ENCODE results near the gene RNU6-9. TPM values are rescaled to one million over a fixed set of nuclear protein-coding genes. Genes with fewer than 3 reads are reported as not detected.

RNU6-9 gene
- total and polyA plus RNA-seq, 2 of the 13 experiments (the other 11 are each of a cell fraction or from before 2014, with no cell fraction given): under 0.01 TPM; not detected in 1

GRCh38 chr19:934865-935479, 41.7 kb downstream of the RNU6-9 start (continued):
- TF ChIP-seq YY1 (IDR thresholded peaks at IDR 0.05; ENCODE audit: insufficient read depth, insufficient replicate concordance, low read depth, low read length): peak; percentile 70
- TF ChIP-seq RARG (CRISPR knock-in tag; IDR thresholded peaks at IDR 0.05; ENCODE audit: low read depth): peak; percentile 51; the same call in 1 of the 2 replicates
- no peak for TF ChIP-seq TEAD2 (CRISPR knock-in tag; IDR thresholded peaks at IDR 0.05)
- TF ChIP-seq ZHX1 (CRISPR knock-in tag; IDR thresholded peaks at IDR 0.05; ENCODE audit: low read depth): peak; percentile 79; the same call in 1 of the 2 replicates
- TF ChIP-seq HNF4G (IDR thresholded peaks at IDR 0.05; ENCODE audit: borderline replicate concordance, low read depth, low read length): peak; percentile 70; the same call in 1 of the 2 replicates
- TF ChIP-seq HNF4G (CRISPR knock-in tag; IDR thresholded peaks at IDR 0.05; ENCODE audit: borderline replicate concordance, low read depth): peak; percentile 55; the same call in 1 of the 2 replicates
- peak; percentile 95 for TF ChIP-seq ZNF614 (CRISPR knock-in tag; IDR thresholded peaks at IDR 0.05; ENCODE audit: borderline replicate concordance)
- no peak for TF ChIP-seq SRF (IDR thresholded peaks at IDR 0.05; ENCODE audit: low read depth, low read length)
- TF ChIP-seq ZNF784 (CRISPR knock-in tag; IDR thresholded peaks at IDR 0.05; ENCODE audit: borderline replicate concordance): no peak
- TF ChIP-seq CBX5 (CRISPR knock-in tag; IDR thresholded peaks at IDR 0.05; ENCODE audit: borderline replicate concordance): peak; percentile 95; the same call in 1 of the 2 replicates
- no peak; the same call in none of the 2 replicates for TF ChIP-seq ZXDC (CRISPR knock-in tag; IDR thresholded peaks at IDR 0.05)
- 0 out of 2 replicates have a peak, but pooled peaks have one; percentile 16 for TF ChIP-seq ZBTB1 (CRISPR knock-in tag; IDR thresholded peaks at IDR 0.05; ENCODE audit: borderline replicate concordance)
- peak; percentile 64 for TF ChIP-seq ZNF709 (CRISPR knock-in tag; IDR thresholded peaks at IDR 0.05)
- no peak for TF ChIP-seq NR1H2 (CRISPR knock-in tag; IDR thresholded peaks at IDR 0.05; ENCODE audit: borderline replicate concordance, low read depth)
- TF ChIP-seq FOXA1 (IDR thresholded peaks at IDR 0.05): peak; percentile 71; the same call in 1 of the 2 replicates
- TF ChIP-seq FOXA1 (CRISPR knock-in tag; IDR thresholded peaks at IDR 0.05): peak; percentile 99
- peak; percentile 91; the same call in 1 of the 2 replicates for TF ChIP-seq SMYD3 (CRISPR knock-in tag; IDR thresholded peaks at IDR 0.05)
- TF ChIP-seq IRF1 (CRISPR knock-in tag; IDR thresholded peaks at IDR 0.05; ENCODE audit: low read depth): peak; percentile 46; the same call in 1 of the 2 replicates
- TF ChIP-seq ZNF333 (CRISPR knock-in tag; IDR thresholded peaks at IDR 0.05; ENCODE audit: borderline replicate concordance): peak; percentile 66; the same call in 1 of the 2 replicates

Data from HepG2 (cell line).